Fibroblast of lung (primary cell): ENCODE data around the gene C1QTNF3. TPM values are rescaled to one million over a fixed set of nuclear protein-coding genes. Genes with fewer than 3 reads are reported as not detected.

ENCODE experiments used
- DNase-seq, 2 donors: peaks; one replicate each; pipeline versions ENCODE4 v3.0.0 to v3.0.0-alpha.2; 2010; ENCODE audit warnings: low read depth in 2 of 2
- H2AFZ ChIP-seq: 2 replicates; pipeline ENCODE4 v1.5.1; 2012; ENCODE audit warnings: low read length, control low read depth, inconsistent platforms
- H3K27ac ChIP-seq: 2 replicates; pipeline ENCODE4 v1.5.1; 2011; ENCODE audit warnings: low read length, control low read depth; ENCODE audit not compliant: insufficient read depth
- H3K27me3 ChIP-seq: 2 replicates; pipeline ENCODE4 v1.5.1; 2011; ENCODE audit warnings: mild to moderate bottlenecking, low read length; ENCODE audit not compliant: control insufficient read depth, insufficient read depth
- H3K36me3 ChIP-seq: 2 replicates; pipeline ENCODE4 v1.5.1; 2011; ENCODE audit warnings: low read length; ENCODE audit not compliant: control insufficient read depth, insufficient read depth
- H3K4me1 ChIP-seq: 2 replicates; pipeline ENCODE4 v1.5.1; 2011; ENCODE audit warnings: low read length; ENCODE audit not compliant: control insufficient read depth, insufficient read depth; ENCODE audit errors: extremely low read depth
- H3K4me2 ChIP-seq: 2 replicates; pipeline ENCODE4 v1.5.1; 2011; ENCODE audit warnings: low read length, control low read depth; ENCODE audit not compliant: insufficient read depth; ENCODE audit errors: extremely low read depth
- H3K4me3 ChIP-seq, 4 experiments: fragments of 200-600 bp in 1 of 4; sonication (generic) in 1 of 4; replicated peaks in 1 of 4; 2 replicates each; pipeline ENCODE4 v1.5.1; 2011 to 2016; ENCODE audit warnings: low read length in 4 of 4, low read depth in 3 of 4, mild to moderate bottlenecking in 3 of 4, control low read depth in 2 of 4, inconsistent platforms in 1 of 4, mixed read lengths in 1 of 4; ENCODE audit not compliant: insufficient read depth in 1 of 4; ENCODE audit errors: control extremely low read depth in 1 of 4
- H3K79me2 ChIP-seq: 2 replicates; pipeline ENCODE4 v1.5.1; 2012; ENCODE audit warnings: mild to moderate bottlenecking, low read length, inconsistent platforms; ENCODE audit not compliant: control insufficient read depth, insufficient read depth
- H3K9ac ChIP-seq: 2 replicates; pipeline ENCODE4 v1.5.1; 2011; ENCODE audit warnings: mild to moderate bottlenecking, low read length, control low read depth; ENCODE audit not compliant: insufficient read depth
- H3K9me3 ChIP-seq: 2 replicates; pipeline ENCODE4 v1.5.1; 2012; ENCODE audit warnings: low read depth, low read length; ENCODE audit not compliant: control insufficient read depth, insufficient read depth
- H4K20me1 ChIP-seq: 2 replicates; pipeline ENCODE4 v1.5.1; 2011; ENCODE audit warnings: low read length; ENCODE audit not compliant: control insufficient read depth, insufficient read depth; ENCODE audit errors: extremely low read depth
- EZH2 ChIP-seq: IDR thresholded peaks from 2 replicates; pipeline ENCODE4 v1.5.1; 2012; ENCODE audit warnings: low read length, control low read depth, mild to moderate bottlenecking; ENCODE audit errors: missing control alignments
- polyA plus RNA-seq, 2 donors: library from polyadenylated mRNA; depleted of rRNA in 1 of 2; stranded (reverse) in 1 of 2; unstranded in 1 of 2; fragments of >200 nt; gene quantifications; 2 replicates each; pipeline ENCODE4 v1.2.1, GENCODE V29; 2011 to 2012; ENCODE audit warnings: missing spikeins in 1 of 2
- total RNA-seq: library from RNA; depleted of rRNA; stranded (reverse); fragments of >200 nt; gene quantifications from 2 replicates; pipeline ENCODE4 v1.2.1, GENCODE V29; 2014
- TF ChIP-seq, protein P1 (sequence below), 2 donors: IDR thresholded peaks in 1 of 2; conservative IDR thresholded peaks in 1 of 2; 1 replicate in 1 of 2; 2 replicates in 1 of 2; pipeline ENCODE4 v1.5.1; 2011 to 2012; ENCODE audit warnings: low read length in 2 of 2, control low read depth in 1 of 2, inconsistent platforms in 1 of 2, low read depth in 1 of 2, mild to moderate bottlenecking in 1 of 2

Gene C1QTNF3
- total and polyA plus RNA-seq, 2 donors (not counting 1 experiment from before 2014, with no cell fraction given): 0.68 to 1.2 TPM

DNA sequence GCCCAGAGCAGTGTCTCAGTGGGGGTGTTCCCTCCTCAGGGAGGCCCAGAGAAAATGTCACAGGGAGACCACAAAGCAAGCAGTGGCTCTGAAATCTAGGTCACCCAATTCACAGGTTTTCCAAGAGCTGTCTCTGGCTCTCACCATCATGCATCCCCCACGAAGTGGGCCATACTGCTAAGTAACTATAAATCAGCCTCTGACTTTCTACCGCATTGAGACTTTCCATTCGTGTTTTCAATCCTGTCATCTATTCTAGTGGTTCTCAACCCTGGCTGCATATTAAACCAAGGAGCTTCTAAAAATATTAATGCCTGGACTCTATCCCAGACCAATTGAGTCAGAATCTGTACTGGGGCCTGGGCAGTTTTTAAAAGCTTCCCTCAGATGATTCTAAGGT lies 2.0 kb upstream of the C1QTNF3 start:
- no peaks in the 10 kb centered on the region for H3K4me1 ChIP-seq

DNA sequence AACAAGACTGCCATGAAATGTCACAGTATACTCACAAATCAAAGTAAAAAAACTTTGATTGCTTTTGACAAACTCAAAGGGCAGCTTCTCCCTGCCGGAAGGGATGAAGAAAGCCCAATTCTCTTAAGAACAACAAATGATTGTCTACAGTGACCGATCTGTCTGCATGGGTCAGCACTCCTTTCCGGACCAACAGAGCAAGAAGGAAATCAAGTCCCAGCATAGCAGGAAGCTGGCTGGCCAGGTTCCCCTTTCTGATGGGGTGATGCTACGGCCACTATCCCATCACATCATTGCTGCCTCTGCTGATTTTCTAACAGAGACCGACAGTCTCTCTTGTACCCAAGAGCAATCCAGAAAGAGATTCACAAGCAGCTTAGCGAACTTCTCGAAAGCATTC lies 692 bp downstream of the C1QTNF3 start:
- Histone ChIP-seq H3K79me2 (no peaks in the 10 kb centered on the region), H3K4me3 (no peak overlapping the region), H4K20me1 (no peaks in the 10 kb centered on the region), H3K9me3 (no peaks in the 10 kb centered on the region), H3K27me3 (no peaks in the 10 kb centered on the region), H3K9ac (no peak overlapping the region), H3K4me1 (no peaks in the 10 kb centered on the region), H3K27ac (no peak overlapping the region), H3K4me2 (no peak overlapping the region), H3K36me3 (no peaks in the 10 kb centered on the region), H2AFZ (no peak overlapping the region)
- TF ChIP-seq EZH2: no peak
- no peak for DNase-seq

More for the DNA sequence above, 2.0 kb upstream of the C1QTNF3 start:
- Histone ChIP-seq H3K4me2 (no peak overlapping the region), H2AFZ (no peak overlapping the region), H3K36me3 (no peaks in the 10 kb centered on the region), H3K79me2 (no peaks in the 10 kb centered on the region), H3K9ac (no peak overlapping the region), H4K20me1 (no peaks in the 10 kb centered on the region), H3K27ac (no peak overlapping the region), H3K4me3 (no peak overlapping the region), H3K27me3 (no peaks in the 10 kb centered on the region), H3K9me3 (no peaks in the 10 kb centered on the region)
- DNase-seq: peak in 1 of 2 donors; percentile 50
- TF ChIP-seq, protein P1, sequence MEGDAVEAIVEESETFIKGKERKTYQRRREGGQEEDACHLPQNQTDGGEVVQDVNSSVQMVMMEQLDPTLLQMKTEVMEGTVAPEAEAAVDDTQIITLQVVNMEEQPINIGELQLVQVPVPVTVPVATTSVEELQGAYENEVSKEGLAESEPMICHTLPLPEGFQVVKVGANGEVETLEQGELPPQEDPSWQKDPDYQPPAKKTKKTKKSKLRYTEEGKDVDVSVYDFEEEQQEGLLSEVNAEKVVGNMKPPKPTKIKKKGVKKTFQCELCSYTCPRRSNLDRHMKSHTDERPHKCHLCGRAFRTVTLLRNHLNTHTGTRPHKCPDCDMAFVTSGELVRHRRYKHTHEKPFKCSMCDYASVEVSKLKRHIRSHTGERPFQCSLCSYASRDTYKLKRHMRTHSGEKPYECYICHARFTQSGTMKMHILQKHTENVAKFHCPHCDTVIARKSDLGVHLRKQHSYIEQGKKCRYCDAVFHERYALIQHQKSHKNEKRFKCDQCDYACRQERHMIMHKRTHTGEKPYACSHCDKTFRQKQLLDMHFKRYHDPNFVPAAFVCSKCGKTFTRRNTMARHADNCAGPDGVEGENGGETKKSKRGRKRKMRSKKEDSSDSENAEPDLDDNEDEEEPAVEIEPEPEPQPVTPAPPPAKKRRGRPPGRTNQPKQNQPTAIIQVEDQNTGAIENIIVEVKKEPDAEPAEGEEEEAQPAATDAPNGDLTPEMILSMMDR (conservative IDR thresholded peaks at IDR 0.05 in 1 of 2, IDR thresholded peaks at IDR 0.05 in 1 of 2; ENCODE audit: low read depth in 1 of 2, low read length in 2 of 2): no peak

DNA sequence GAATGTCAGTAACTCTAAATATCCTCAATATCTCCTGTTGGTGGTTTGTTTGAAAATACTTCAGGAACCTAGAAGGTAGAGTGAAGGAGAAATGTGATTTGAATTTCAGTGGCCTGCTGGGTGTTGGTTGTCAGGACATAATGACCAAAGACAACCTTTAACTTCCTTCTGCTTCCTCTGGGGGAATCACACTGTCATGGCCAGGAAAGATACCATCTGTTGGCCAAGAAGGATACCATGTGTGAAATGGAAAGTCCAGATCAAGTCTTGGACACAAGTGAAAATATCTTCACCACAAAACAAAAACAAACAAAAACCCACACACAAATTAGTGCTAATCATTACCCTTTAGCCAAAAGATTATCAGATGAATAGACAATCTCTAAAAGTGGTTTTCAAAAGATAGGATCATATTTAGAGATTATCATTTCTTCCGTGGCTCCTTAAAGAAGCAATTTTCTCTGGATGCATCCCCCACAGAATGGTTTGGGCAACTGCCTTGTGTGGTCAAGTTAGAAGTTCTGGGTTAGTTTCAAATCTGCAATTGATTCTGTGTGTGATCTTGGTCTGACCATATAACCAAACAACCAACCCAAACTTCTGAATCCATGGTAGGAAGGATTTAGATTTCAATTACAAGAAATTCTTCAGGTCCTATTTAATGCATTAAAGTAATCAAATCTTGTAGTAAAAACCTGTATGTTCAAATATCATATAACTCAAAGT lies 1.6 kb downstream of the C1QTNF3 start:
- H3K27me3 ChIP-seq: no peaks in the 10 kb centered on the region
- no peak overlapping the region for H3K27ac ChIP-seq
- no peak overlapping the region for H2AFZ ChIP-seq
- no peak overlapping the region for H3K4me3 ChIP-seq
- H3K9ac ChIP-seq: no peak overlapping the region
- no peaks in the 10 kb centered on the region for H3K36me3 ChIP-seq
- H3K79me2 ChIP-seq: no peaks in the 10 kb centered on the region
- H3K9me3 ChIP-seq: no peaks in the 10 kb centered on the region
- TF ChIP-seq, protein P1 (conservative IDR thresholded peaks at IDR 0.05 in 1 of 2, IDR thresholded peaks at IDR 0.05 in 1 of 2; ENCODE audit: low read depth in 1 of 2, low read length in 2 of 2): no peak
- TF ChIP-seq EZH2: no peak
- H3K4me2 ChIP-seq: no peak overlapping the region
- H3K4me1 ChIP-seq: no peaks in the 10 kb centered on the region
- peak in 1 of 2 donors; percentile 21 for DNase-seq
- H4K20me1 ChIP-seq: no peaks in the 10 kb centered on the region
